Brain microvascular endothelial cell (primary cell): ENCODE measurements around the gene LMBR1L.

Experiments
- DNase-seq: peaks from one replicate; pipeline ENCODE4 v3.0.0-alpha.2; 2020
- H3K27ac ChIP-seq: fragments of 250-450 bp; sonication (Bioruptor Pico); 2 replicates; pipeline ENCODE4 v1.5.1; 2020; ENCODE audit warnings: mild to moderate bottlenecking, moderate library complexity
- H3K27me3 ChIP-seq: fragments of 250-450 bp; sonication (Bioruptor Pico); replicated peaks from 2 replicates; pipeline ENCODE4 v1.5.1; 2020; ENCODE audit warnings: mild to moderate bottlenecking
- H3K36me3 ChIP-seq: fragments of 250-450 bp; sonication (Bioruptor Pico); replicated peaks from 2 replicates; pipeline ENCODE4 v1.5.1; 2020; ENCODE audit warnings: mild to moderate bottlenecking
- H3K4me3 ChIP-seq: 2 replicates; pipeline ENCODE4 v1.5.1; 2011; ENCODE audit warnings: low read depth, mild to moderate bottlenecking, control low read depth, low read length, moderate library complexity
- CTCF ChIP-seq: IDR thresholded peaks from 2 replicates; pipeline ENCODE4 v1.5.1; 2011; ENCODE audit warnings: low read depth, mild to moderate bottlenecking, moderate library complexity, low read length, control low read depth, inconsistent platforms; ENCODE audit errors: missing control alignments
- in situ Hi-C: cut with HindIII; loops from 2 replicates; pipeline ENCODE4 v1.10.0; 2017; ENCODE audit warnings: low sequenced_read_pairs, low pct_ligation_motif_present

LMBR1L gene

GRCh38 chr12:49055092-49055491 is 55.6 kb downstream of the LMBR1L start:
- in situ Hi-C loops: no loop called here
- no peak overlapping the region for H3K4me3 ChIP-seq
- DNase-seq: no peak
- H3K27me3 ChIP-seq: no peaks in the 10 kb centered on the region
- H3K27ac ChIP-seq: no peak overlapping the region
- no peak for TF ChIP-seq CTCF
- H3K36me3 ChIP-seq: peaks cover 51% of the 10 kb centered on the region

- H3K27ac ChIP-seq: no peak overlapping the region
- DNase-seq: no peak
- no peaks in the 10 kb centered on the region for H3K27me3 ChIP-seq
- in situ Hi-C loops: no loop called here
- peaks cover 54% of the 10 kb centered on the region for H3K36me3 ChIP-seq
- H3K4me3 ChIP-seq: no peak overlapping the region
- no peak for TF ChIP-seq CTCF
These were observed 56.1 kb downstream of the LMBR1L start for GRCh38 chr12:49054524-49054923.

- Histone ChIP-seq H3K27me3 (no peaks in the 10 kb centered on the region), H3K36me3 (peaks cover 58% of the 10 kb centered on the region), H3K4me3 (no peak overlapping the region), H3K27ac (no peak overlapping the region)
- in situ Hi-C loops: no loop called here
- no peak for DNase-seq
- TF ChIP-seq CTCF: no peak
These were observed 56.6 kb downstream of the LMBR1L start for GRCh38 chr12:49054096-49054495.

- H3K36me3 ChIP-seq: peaks cover 73% of the 10 kb centered on the region
- no peak for DNase-seq
- in situ Hi-C loops: no loop called here
- TF ChIP-seq CTCF: no peak
- no peak overlapping the region for H3K4me3 ChIP-seq
- H3K27ac ChIP-seq: no peak overlapping the region
- no peaks in the 10 kb centered on the region for H3K27me3 ChIP-seq
These were observed 58.0 kb downstream of the LMBR1L start for GRCh38 chr12:49052451-49053208.

GRCh38 chr12:49051777-49052438 is 58.7 kb downstream of the LMBR1L start:
- in situ Hi-C loops: no loop called here

More at GRCh38 chr12:49051777-49052438, 58.7 kb downstream of the LMBR1L start:
- Histone ChIP-seq H3K27me3 (no peaks in the 10 kb centered on the region), H3K27ac (no peak overlapping the region), H3K36me3 (peaks cover 78% of the 10 kb centered on the region), H3K4me3 (no peak overlapping the region)
- TF ChIP-seq CTCF: no peak
- no peak for DNase-seq
